ENCODE data around the gene ERCC8.

Gene ERCC8

DNA sequence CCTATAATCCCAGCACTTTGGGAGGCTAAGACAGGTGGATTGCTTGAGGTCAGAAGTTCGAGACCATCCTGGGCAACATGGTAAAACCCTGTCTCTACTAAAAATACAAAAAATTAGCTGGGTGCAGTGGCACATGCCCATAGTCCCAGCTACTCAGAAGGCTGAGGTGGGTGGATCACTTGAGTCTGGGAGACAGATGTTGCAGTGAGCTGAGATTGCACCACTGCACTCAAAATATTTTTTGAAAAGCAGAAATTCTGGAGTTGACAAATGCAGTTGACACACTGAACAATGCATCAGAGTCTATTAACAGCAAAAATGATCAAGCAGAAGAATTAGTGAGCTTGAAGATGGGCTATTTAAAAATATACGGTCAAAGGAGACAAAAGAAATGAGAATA lies 35.6 kb upstream of the ERCC8 start:
- Mint-ChIP-seq H3K27me3 (ENCODE audit: low read depth, poor library complexity) (no peaks in the 10 kb centered on the region), H3K36me3 (ENCODE audit: low read depth) (peaks cover 37% of the 10 kb centered on the region), H3K4me3 (no peak overlapping the region), H3K4me1 (no peaks in the 10 kb centered on the region), H3K9me3 (peaks cover 41% of the 10 kb centered on the region), H3K27ac (no peak overlapping the region)
- TF ChIP-seq, protein P1, sequence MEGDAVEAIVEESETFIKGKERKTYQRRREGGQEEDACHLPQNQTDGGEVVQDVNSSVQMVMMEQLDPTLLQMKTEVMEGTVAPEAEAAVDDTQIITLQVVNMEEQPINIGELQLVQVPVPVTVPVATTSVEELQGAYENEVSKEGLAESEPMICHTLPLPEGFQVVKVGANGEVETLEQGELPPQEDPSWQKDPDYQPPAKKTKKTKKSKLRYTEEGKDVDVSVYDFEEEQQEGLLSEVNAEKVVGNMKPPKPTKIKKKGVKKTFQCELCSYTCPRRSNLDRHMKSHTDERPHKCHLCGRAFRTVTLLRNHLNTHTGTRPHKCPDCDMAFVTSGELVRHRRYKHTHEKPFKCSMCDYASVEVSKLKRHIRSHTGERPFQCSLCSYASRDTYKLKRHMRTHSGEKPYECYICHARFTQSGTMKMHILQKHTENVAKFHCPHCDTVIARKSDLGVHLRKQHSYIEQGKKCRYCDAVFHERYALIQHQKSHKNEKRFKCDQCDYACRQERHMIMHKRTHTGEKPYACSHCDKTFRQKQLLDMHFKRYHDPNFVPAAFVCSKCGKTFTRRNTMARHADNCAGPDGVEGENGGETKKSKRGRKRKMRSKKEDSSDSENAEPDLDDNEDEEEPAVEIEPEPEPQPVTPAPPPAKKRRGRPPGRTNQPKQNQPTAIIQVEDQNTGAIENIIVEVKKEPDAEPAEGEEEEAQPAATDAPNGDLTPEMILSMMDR (IDR thresholded peaks at IDR 0.05) = no peak
- no peak for DNase-seq

DNA sequence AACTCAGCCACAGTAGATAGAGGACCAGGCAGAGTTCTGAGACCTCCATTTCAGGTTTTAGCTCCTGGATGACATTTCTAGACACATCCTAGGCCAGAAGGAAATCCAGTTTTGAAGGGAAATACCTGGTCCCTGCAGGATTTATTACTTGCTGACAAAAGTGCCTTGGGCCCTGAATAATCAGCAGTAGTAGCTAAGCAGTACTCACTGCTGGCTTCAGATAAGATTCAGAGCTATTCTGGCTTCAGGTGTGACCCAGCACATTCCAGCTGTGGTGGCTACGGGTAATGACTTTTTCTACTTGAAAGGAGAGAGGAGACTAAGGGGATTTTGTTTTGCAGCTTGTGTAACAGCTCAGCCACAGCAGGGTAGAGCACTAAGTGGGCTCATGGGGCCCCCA lies 34.1 kb upstream of the ERCC8 start:
- H3K27me3 Mint-ChIP-seq (ENCODE audit: low read depth, poor library complexity) = no peaks in the 10 kb centered on the region
- H3K4me1 Mint-ChIP-seq = no peaks in the 10 kb centered on the region
- TF ChIP-seq, protein P1 (IDR thresholded peaks at IDR 0.05) = no peak
- peaks cover 27% of the 10 kb centered on the region for H3K9me3 Mint-ChIP-seq
- H3K36me3 Mint-ChIP-seq (ENCODE audit: low read depth) = peaks cover 31% of the 10 kb centered on the region
- H3K4me3 Mint-ChIP-seq = no peak overlapping the region
- no peak overlapping the region for H3K27ac Mint-ChIP-seq
- no peak for DNase-seq

DNA sequence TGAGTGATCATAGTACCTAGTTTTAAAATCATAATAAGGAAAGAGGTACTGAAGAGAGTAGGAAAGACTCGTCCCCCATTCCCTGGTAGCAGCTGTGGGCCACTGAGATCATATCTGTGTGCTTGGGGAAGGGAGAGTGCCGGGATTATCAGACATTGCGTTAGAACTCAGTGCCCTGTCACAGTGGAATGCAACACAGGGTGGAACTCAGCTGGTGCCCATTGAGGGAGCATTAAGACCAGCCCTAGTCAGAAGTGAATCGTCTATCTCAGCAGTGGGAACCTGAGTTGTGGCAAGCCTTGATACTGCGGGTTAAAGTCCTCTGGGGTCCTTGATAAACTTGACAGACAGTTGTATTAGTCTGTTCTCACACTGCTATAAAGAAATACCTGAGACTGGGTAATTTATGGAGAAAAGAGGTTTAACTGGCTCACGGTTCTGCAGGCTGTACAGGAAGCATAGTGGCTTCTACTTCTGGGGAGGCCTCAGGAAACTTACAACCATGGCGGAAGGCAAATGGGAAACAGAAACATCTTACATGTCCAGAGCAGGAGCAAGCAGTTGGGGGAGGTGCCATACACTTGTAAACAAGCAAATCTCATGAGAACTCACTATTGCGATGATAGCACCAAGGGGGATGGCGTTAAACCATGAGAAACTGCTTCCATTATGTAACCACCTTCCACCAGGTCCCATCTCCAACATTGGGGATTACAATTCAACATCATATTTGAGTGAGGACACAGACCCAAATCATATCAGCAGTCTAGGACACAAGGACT lies 33.3 kb upstream of the ERCC8 start:
- TF ChIP-seq, protein P1 (IDR thresholded peaks at IDR 0.05) = no peak
- no peaks in the 10 kb centered on the region for H3K27me3 Mint-ChIP-seq (ENCODE audit: low read depth, poor library complexity)
- no peak overlapping the region for H3K27ac Mint-ChIP-seq
- no peak overlapping the region for H3K4me3 Mint-ChIP-seq
- peaks cover 25% of the 10 kb centered on the region for H3K9me3 Mint-ChIP-seq
- H3K4me1 Mint-ChIP-seq = no peaks in the 10 kb centered on the region
- H3K36me3 Mint-ChIP-seq (ENCODE audit: low read depth) = peaks cover 31% of the 10 kb centered on the region
- no peak for DNase-seq

DNA sequence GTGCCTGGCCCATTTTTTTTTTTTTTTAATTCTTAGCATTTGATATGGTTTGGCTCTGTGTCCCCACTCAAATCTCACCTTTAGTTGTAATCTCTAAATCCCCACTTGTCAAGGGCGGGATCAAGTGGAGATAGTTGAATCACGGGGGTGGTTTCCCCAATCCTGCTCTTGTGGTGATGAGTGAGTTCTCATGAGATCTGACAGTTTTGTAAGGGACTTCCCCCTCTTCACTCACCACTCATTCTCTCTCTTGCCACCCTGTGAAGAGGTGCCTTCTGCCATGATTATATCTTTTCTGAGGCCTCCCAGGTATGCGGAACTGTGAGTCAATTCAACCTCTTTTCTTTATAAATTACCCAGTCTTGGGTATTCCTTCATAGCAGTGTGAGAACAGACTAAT lies 27.4 kb upstream of the ERCC8 start:
- peaks cover 45% of the 10 kb centered on the region for H3K36me3 Mint-ChIP-seq (ENCODE audit: low read depth)
- TF ChIP-seq, protein P1 (IDR thresholded peaks at IDR 0.05) = no peak
- no peaks in the 10 kb centered on the region for H3K4me1 Mint-ChIP-seq
- peaks cover 54% of the 10 kb centered on the region for H3K9me3 Mint-ChIP-seq
- DNase-seq = no peak
- no peak overlapping the region for H3K4me3 Mint-ChIP-seq
- H3K27ac Mint-ChIP-seq = no peak overlapping the region
- H3K27me3 Mint-ChIP-seq (ENCODE audit: low read depth, poor library complexity) = no peaks in the 10 kb centered on the region

DNA sequence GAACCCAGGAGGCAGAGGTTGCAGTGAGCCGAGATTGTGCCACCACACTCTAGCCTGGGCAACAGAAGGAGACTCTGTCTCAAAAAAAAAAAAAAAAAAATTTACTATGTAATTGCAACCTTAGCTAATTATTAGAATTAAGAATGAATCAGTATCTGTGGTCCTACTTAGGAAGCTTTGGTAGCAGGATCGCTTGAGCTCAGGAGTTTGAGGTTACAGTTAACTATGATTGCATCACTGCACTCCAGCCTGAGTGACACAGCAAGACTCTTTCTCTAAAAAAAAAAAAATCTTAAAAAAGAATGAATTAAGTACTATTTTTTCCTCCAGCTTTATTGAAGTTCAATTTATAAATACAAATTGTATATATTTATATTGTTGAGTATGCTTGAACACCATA lies 16.8 kb upstream of the ERCC8 start:
- H3K27ac Mint-ChIP-seq = no peak overlapping the region
- no peaks in the 10 kb centered on the region for H3K4me1 Mint-ChIP-seq
- TF ChIP-seq, protein P1 (IDR thresholded peaks at IDR 0.05) = no peak
- peaks cover 21% of the 10 kb centered on the region for H3K36me3 Mint-ChIP-seq (ENCODE audit: low read depth)
- H3K27me3 Mint-ChIP-seq (ENCODE audit: low read depth, poor library complexity) = no peaks in the 10 kb centered on the region
- H3K4me3 Mint-ChIP-seq = no peak overlapping the region
- peaks cover 28% of the 10 kb centered on the region for H3K9me3 Mint-ChIP-seq
- no peak for DNase-seq

DNA sequence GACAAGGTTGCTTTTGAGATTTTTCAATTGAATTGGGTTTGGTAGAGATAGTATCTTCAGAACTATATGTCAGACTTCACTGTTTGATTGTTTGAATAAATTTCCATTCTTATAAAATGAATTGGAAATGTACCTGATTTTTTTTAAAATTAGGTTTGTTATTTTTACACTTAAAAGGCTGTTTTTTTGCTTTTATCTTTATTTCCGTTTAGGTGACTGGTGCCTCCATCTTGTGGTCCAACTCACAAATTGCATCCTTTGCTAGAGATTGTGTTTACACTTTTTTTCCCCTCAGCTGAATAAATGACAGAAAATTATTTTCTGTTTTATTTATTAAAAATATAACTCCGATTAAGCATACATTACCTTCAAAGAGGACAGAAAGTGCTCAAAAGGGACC lies 15.7 kb upstream of the ERCC8 start:
- Mint-ChIP-seq H3K4me3 (no peak overlapping the region), H3K36me3 (ENCODE audit: low read depth) (peaks cover 17% of the 10 kb centered on the region), H3K27ac (no peak overlapping the region), H3K27me3 (ENCODE audit: low read depth, poor library complexity) (no peaks in the 10 kb centered on the region), H3K9me3 (peaks cover 24% of the 10 kb centered on the region), H3K4me1 (no peaks in the 10 kb centered on the region)
- TF ChIP-seq, protein P1 (IDR thresholded peaks at IDR 0.05) = peak; percentile 58
- DNase-seq = no peak

Data from nephron progenitor cell (in vitro differentiated cells).